ENCODE results near the gene HORMAD2.
"Not testable (repeated sequence)": the region's sequence is repeated elsewhere in the genome, so short reads cannot be mapped to it uniquely, and the experiment has no call there.

HORMAD2 gene

DNA sequence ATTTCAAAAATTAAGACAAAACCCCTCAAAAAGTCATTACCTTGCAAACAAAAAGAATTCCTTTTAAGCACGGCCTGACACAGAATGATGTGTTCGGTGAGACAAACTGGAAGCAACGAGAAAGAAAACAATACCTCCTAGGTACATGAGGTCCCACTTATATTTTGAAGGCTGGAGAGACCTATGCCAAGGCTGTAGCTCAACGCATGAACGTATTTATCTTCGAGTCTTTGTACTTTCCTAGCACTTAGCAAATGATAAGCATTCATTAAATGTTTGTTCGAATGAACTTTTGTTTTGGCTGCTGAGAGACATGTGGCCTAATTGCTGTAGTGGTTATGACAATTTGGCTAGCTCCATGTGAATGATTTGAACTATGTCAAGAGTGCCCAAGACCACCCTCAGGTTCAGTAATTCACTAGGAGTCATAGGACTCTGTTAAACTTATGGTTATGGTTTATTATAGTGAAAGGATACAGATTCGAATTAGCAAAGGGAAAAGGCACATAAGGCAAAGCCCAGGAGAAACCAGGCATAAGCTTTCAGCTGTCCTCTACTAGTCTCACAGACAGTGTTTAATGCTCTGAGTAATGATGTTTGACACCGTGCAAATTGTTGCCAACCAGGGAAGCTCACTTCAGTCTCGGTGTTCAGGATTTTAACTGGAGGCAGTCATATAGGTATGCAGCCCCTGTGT, 26.0 kb upstream of the HORMAD2 start:
- TF ChIP-seq ARNT (IDR thresholded peaks at IDR 0.05), result no peak
- no peak for TF ChIP-seq SP1 (IDR thresholded peaks at IDR 0.05)
- no peak for TF ChIP-seq FOXM1 (IDR thresholded peaks at IDR 0.05; ENCODE audit: borderline replicate concordance)
- TF ChIP-seq TARDBP (IDR thresholded peaks at IDR 0.05), result no peak
- TF ChIP-seq HDGF (IDR thresholded peaks at IDR 0.05; ENCODE audit: borderline replicate concordance), result no peak
- TF ChIP-seq FOXA1 (IDR thresholded peaks at IDR 0.05), result no peak
- no peak for TF ChIP-seq LEF1 (IDR thresholded peaks at IDR 0.05; ENCODE audit: borderline replicate concordance)
- no peak for TF ChIP-seq BHLHE40 (IDR thresholded peaks at IDR 0.05; ENCODE audit: borderline replicate concordance)
- TF ChIP-seq, protein P1, sequence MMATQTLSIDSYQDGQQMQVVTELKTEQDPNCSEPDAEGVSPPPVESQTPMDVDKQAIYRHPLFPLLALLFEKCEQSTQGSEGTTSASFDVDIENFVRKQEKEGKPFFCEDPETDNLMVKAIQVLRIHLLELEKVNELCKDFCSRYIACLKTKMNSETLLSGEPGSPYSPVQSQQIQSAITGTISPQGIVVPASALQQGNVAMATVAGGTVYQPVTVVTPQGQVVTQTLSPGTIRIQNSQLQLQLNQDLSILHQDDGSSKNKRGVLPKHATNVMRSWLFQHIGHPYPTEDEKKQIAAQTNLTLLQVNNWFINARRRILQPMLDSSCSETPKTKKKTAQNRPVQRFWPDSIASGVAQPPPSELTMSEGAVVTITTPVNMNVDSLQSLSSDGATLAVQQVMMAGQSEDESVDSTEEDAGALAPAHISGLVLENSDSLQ (IDR thresholded peaks at IDR 0.05), result no peak
- TF ChIP-seq FOXK2 (IDR thresholded peaks at IDR 0.05), result no peak
- no peak for TF ChIP-seq CTBP1 (IDR thresholded peaks at IDR 0.05; ENCODE audit: borderline replicate concordance)
- TF ChIP-seq ELF4 (IDR thresholded peaks at IDR 0.05), result no peak
- no peak for TF ChIP-seq NFRKB (IDR thresholded peaks at IDR 0.05)
- TF ChIP-seq SUZ12 (IDR thresholded peaks at IDR 0.05), result no peak
- no peak for TF ChIP-seq L3MBTL2 (conservative IDR thresholded peaks at IDR 0.05)
- DNase-seq (ENCODE audit: extremely low spot score), result no peak
- ChIA-PET POLR2A (no interaction called here), CTCF (interaction anchor here (0.6 to 2.1 kb wide), 2 partner anchors 14 to 47 kb away, joined by 3 to 10 read pairs; no protein-coding TSS in a partner anchor)

DNA sequence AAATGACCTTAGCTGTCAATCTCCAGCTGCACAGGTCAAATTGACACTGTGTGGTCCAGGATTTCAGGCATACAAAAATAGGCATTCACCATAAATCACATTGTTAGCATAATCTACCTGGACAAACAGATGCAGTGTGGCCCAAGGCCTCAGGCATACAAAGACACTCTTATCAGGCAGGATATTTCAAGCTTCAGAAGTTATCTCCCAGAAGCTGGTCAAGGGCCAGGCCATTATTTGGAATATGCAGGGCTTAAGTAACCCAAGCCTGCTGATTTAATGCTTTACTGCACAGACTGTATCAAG, 25.5 kb upstream of the HORMAD2 start:
- no peak for DNase-seq (ENCODE audit: extremely low spot score)
- TF ChIP-seq FOXK2 (IDR thresholded peaks at IDR 0.05) (no peak), HDGF (IDR thresholded peaks at IDR 0.05; ENCODE audit: borderline replicate concordance) (no peak), NFRKB (IDR thresholded peaks at IDR 0.05) (no peak), L3MBTL2 (conservative IDR thresholded peaks at IDR 0.05) (no peak)
- POLR2A ChIA-PET, result no interaction called here
- CTCF ChIA-PET, result interaction anchor here (0.5 to 2.1 kb wide), 3 partner anchors 13 to 47 kb away, joined by 3 to 10 read pairs (median 3); no protein-coding TSS in a partner anchor

DNA sequence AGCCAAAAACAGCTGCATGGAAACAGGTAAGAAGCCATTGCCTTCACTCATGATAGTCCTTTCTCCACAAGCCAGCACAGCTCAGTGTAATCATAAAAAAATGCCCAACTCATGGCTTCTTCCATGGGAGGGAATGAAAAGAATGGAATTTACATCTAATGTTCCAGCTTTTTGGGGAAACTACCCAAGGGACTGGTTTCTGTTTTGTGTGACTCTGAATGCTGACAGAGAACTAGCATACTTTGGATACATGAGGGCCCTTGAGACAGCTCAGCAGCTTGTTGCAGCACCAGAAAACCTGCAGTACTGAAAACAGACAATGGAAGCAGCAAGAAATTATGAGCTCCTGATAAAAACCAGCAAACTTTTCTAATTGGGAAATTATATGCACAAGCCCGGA, 24.2 kb upstream of the HORMAD2 start:
- ChIA-PET CTCF (no interaction called here), POLR2A (no interaction called here)
- no peak for TF ChIP-seq FOXM1 (IDR thresholded peaks at IDR 0.05; ENCODE audit: borderline replicate concordance)
- DNase-seq (ENCODE audit: extremely low spot score), result no peak

DNA sequence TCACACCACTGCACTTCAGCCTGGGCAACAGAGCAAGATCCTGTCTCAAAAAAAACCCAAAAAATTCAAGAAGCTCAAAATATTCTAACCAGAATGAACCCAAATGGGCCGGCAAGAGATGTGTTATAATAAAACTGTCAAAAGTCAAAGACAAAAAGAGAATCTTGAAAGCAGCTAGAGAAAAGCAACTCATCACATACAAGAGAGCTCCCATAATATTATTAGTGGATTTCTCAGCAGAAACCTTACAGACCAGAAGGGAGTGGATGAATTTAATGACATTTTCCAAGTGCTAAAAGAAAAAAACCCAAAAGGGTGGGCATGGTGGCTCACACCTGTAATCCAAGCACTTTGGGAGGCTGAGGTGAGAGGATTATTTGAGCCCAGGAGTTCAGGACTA, 22.9 kb upstream of the HORMAD2 start:
- POLR2A ChIA-PET, result interaction anchor here (1.1 kb wide), 1 partner anchor 18 kb away, joined by 3 read pairs; no protein-coding TSS in a partner anchor
- no peak for DNase-seq (ENCODE audit: extremely low spot score)
- TF ChIP-seq BHLHE40 (IDR thresholded peaks at IDR 0.05; ENCODE audit: borderline replicate concordance), result no peak
- no peak for TF ChIP-seq HDGF (IDR thresholded peaks at IDR 0.05; ENCODE audit: borderline replicate concordance)
- no peak for TF ChIP-seq ARNT (IDR thresholded peaks at IDR 0.05)
- no peak for TF ChIP-seq LEF1 (IDR thresholded peaks at IDR 0.05; ENCODE audit: borderline replicate concordance)
- no peak for TF ChIP-seq NFRKB (IDR thresholded peaks at IDR 0.05)
- TF ChIP-seq FOXA1 (IDR thresholded peaks at IDR 0.05), result no peak
- TF ChIP-seq FOXK2 (IDR thresholded peaks at IDR 0.05), result no peak
- no peak for TF ChIP-seq TARDBP (IDR thresholded peaks at IDR 0.05)
- no peak for TF ChIP-seq L3MBTL2 (conservative IDR thresholded peaks at IDR 0.05)
- no peak for TF ChIP-seq SP1 (IDR thresholded peaks at IDR 0.05)
- TF ChIP-seq, protein P1 (IDR thresholded peaks at IDR 0.05), result no peak
- TF ChIP-seq ZNF384 (IDR thresholded peaks at IDR 0.05), result no peak
- CTCF ChIA-PET, result no interaction called here

DNA sequence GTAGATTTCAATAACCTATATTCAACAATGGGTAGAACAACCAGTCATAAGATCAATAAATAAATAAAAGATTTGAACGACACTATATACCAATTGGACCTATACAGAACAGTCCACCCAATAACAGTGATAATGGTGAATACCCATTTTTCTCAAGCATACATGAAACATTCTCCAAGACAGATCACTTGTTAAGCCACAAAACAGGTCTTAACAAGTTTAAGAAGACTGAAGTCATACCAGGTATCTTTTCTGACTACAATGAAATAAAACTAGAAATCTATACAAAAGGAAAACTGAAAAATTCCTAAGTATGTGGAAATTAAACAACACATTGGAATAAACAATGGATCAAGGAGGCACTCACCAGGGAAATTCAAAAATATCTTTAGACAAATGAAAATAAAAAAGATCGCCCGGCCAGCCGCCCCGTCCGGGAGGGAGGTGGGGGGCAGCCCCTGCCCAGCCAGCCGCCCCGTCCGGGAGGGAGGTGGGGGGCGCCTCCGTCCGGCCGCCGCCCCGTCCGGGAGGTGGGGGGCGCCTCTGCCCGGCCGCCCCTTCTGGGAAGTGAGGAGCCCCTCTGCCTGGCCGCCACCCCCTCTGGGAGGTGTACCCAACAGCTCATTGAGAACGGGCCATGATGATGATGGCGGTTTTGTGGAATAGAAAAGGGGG, 20.8 kb upstream of the HORMAD2 start:
- DNase-seq (ENCODE audit: extremely low spot score); CTCF ChIA-PET: not testable (repeated sequence)

DNA sequence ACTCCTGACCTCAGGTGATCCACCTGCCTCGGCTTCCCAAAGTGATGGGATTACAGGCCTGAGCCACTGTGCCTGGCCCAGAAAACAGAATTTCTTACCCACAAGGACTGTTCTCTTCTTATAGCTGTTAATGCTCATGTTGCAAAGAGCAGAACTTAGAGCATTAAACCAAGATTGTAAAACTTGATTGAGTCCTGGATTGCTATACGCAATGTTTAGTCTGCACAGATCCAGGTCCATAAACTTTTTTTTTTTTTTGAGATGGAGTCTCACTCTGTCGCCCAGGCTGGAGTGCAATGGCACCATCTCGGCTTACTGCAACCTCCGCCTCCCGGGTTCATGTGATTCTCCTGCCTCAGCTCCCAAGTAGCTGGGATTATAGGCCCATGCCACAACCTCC, 19.2 kb upstream of the HORMAD2 start:
- POLR2A ChIA-PET; DNase-seq (ENCODE audit: extremely low spot score); CTCF ChIA-PET: not testable (repeated sequence)

More for the DNA sequence above, 20.8 kb upstream of the HORMAD2 start:
- POLR2A ChIA-PET, result not testable (repeated sequence)

DNA sequence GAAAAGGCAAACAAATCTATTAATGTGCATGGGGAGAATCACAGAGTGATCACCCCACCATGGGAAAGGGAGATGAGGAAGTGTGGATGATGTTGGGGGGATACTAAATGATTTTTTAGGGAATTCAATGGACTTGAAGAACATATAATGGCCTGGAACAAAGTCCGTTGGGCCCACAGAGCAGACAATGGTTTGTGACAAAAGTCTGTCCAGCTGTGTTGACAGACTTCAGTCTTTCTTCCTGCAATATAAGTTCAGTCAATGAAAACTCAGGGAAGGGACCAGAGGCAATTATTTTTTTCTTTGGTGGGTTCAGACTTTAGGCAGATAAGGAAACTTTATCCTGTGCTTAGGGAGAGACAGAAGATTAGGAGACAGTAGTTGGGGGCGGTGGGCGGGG, 18.0 kb upstream of the HORMAD2 start:
- POLR2A ChIA-PET, result no interaction called here
- TF ChIP-seq ELF4 (IDR thresholded peaks at IDR 0.05) (no peak), NFRKB (IDR thresholded peaks at IDR 0.05) (no peak), ARNT (IDR thresholded peaks at IDR 0.05) (no peak), HDGF (IDR thresholded peaks at IDR 0.05; ENCODE audit: borderline replicate concordance) (no peak), L3MBTL2 (conservative IDR thresholded peaks at IDR 0.05) (no peak), CTBP1 (IDR thresholded peaks at IDR 0.05; ENCODE audit: borderline replicate concordance) (no peak), SUZ12 (IDR thresholded peaks at IDR 0.05) (no peak), SP1 (IDR thresholded peaks at IDR 0.05) (no peak)
- CTCF ChIA-PET, result no interaction called here
- no peak for DNase-seq (ENCODE audit: extremely low spot score)

DNA sequence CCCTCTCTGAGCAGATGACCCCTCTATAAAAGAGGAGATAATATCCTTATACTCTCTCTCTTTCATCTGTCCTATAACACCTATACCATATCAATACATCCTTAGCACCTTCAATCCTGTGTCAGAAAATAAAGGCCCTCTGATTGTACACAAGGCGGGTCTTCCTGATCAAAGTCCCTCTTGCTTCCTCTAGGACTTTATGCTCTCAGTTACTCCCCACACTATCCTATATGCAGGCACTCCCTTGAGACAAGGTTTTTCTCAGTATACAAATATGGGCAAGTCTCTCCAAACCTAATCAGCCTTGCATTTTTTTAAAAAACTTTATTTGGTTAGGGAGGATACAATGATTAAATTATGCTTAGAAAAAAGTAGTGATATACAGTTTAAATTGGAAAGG, 17.3 kb upstream of the HORMAD2 start:
- no peak for DNase-seq (ENCODE audit: extremely low spot score)
- POLR2A ChIA-PET, result no interaction called here
- CTCF ChIA-PET, result no interaction called here
- no peak for TF ChIP-seq SP1 (IDR thresholded peaks at IDR 0.05)
- TF ChIP-seq L3MBTL2 (conservative IDR thresholded peaks at IDR 0.05), result no peak
- no peak for TF ChIP-seq SUZ12 (IDR thresholded peaks at IDR 0.05)
- TF ChIP-seq FOXK2 (IDR thresholded peaks at IDR 0.05), result no peak
- no peak for TF ChIP-seq TARDBP (IDR thresholded peaks at IDR 0.05)
- TF ChIP-seq, protein P1 (IDR thresholded peaks at IDR 0.05), result no peak
